Measurements from ENCODE around the gene PROC. TPM values are rescaled to one million over a fixed set of nuclear protein-coding genes. Genes with fewer than 3 reads are reported as not detected.

Gene PROC
- total and polyA plus RNA-seq, 2 of the 4 experiments (the other 2 are of a cell fraction): 0.07 TPM; not detected in 1

DNA sequence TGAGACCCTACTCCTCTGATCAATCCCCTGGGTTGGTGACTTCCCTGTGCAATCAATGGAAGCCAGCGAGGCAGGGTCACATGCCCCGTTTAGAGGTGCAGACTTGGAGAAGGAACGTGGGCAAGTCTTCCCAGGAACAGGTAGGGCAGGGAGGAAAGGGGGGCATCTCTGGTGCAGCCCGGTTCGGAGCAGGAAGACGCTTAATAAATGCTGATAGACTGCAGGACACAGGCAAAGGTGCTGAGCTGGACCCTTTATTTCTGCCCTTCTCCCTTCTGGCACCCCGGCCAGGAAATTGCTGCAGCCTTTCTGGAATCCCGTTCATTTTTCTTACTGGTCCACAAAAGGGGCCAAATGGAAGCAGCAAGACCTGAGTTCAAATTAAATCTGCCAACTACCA is 821 bp upstream of the PROC start:
- peaks cover 11% of the 10 kb centered on the region; the same call in 1 of the 2 replicates for H3K9me1 ChIP-seq (ENCODE audit: insufficient read depth, low read length)
- H4K91ac ChIP-seq (ENCODE audit: insufficient read depth, low read depth, low read length): no peak overlapping the region
- dilution Hi-C loops (cut with HindIII; ENCODE audit: low sequenced_read_pairs, unreplicated experiment) (no loop called here), intact Hi-C loops (cut with micrococcal nuclease) (no loop called here), in situ Hi-C loops (cut with MboI; ENCODE audit: low sequenced_read_pairs) (no loop called here)
- no peak overlapping the region for H2BK120ac ChIP-seq (ENCODE audit: low read depth, low read length)
- ATAC-seq (ENCODE audit: low read depth) (no peak), DNase-seq (no peak)
- peaks cover 14% of the 10 kb centered on the region for H3K27me3 ChIP-seq (ENCODE audit: control insufficient read depth, insufficient read depth, low read length)
- WGBS, 2 experiments (ENCODE audit: extremely low coverage in 2 of 2, insufficient read length in 1 of 2): 90% methylated on average over 3 of the region's 8 CpGs; no CpG with 5 or more reads in 1 of the 2 experiments
- BruUV-seq (replicated peaks): no TSS peak
- H4K20me1 ChIP-seq (ENCODE audit: insufficient read depth, low read length): no peaks in the 10 kb centered on the region; the same call in 1 of the 2 replicates
- ChIA-PET CTCF (no interaction called here), POLR2A (ENCODE audit: unreplicated experiment) (no interaction called here)
- no peak overlapping the region for H2AK5ac ChIP-seq (ENCODE audit: low read depth, low read length)
- H2BK20ac ChIP-seq (ENCODE audit: low read depth, low read length): no peak overlapping the region
- H4K8ac ChIP-seq (ENCODE audit: low read depth in 2 of 2, low read length in 2 of 2): no peak overlapping the region
- no peak overlapping the region for H3K56ac ChIP-seq (ENCODE audit: extremely low read depth, insufficient read depth, low read length)
- TF ChIP-seq MAFK (IDR thresholded peaks at IDR 0.05; ENCODE audit: low read depth, low read length) (no peak), NFE2L2 (IDR thresholded peaks at IDR 0.05; ENCODE audit: low read depth, low read length) (no peak), CHD1 (IDR thresholded peaks at IDR 0.05; ENCODE audit: low read depth, low read length) (no peak), CEBPB (IDR thresholded peaks at IDR 0.05; ENCODE audit: low read depth, low read length) (no peak), RAD21 (IDR thresholded peaks at IDR 0.05; ENCODE audit: low read length) (no peak), SMC3 (IDR thresholded peaks at IDR 0.05; ENCODE audit: low read depth, low read length) (no peak), POLR2A (IDR thresholded peaks at IDR 0.05; ENCODE audit: low read depth, low read length) (no peak), RCOR1 (IDR thresholded peaks at IDR 0.05; ENCODE audit: insufficient replicate concordance, low read length) (no peak), BHLHE40 (IDR thresholded peaks at IDR 0.05; ENCODE audit: low read depth, low read length) (no peak), FOS (IDR thresholded peaks at IDR 0.05; ENCODE audit: low read depth, low read length) (no peak), RFX5 (IDR thresholded peaks at IDR 0.05; ENCODE audit: low read depth, low read length) (no peak), MXI1 (IDR thresholded peaks at IDR 0.05; ENCODE audit: borderline replicate concordance, low read depth, low read length) (no peak), MAZ (IDR thresholded peaks at IDR 0.05; ENCODE audit: borderline replicate concordance, low read depth, low read length) (no peak)
- TF ChIP-seq, protein P1, sequence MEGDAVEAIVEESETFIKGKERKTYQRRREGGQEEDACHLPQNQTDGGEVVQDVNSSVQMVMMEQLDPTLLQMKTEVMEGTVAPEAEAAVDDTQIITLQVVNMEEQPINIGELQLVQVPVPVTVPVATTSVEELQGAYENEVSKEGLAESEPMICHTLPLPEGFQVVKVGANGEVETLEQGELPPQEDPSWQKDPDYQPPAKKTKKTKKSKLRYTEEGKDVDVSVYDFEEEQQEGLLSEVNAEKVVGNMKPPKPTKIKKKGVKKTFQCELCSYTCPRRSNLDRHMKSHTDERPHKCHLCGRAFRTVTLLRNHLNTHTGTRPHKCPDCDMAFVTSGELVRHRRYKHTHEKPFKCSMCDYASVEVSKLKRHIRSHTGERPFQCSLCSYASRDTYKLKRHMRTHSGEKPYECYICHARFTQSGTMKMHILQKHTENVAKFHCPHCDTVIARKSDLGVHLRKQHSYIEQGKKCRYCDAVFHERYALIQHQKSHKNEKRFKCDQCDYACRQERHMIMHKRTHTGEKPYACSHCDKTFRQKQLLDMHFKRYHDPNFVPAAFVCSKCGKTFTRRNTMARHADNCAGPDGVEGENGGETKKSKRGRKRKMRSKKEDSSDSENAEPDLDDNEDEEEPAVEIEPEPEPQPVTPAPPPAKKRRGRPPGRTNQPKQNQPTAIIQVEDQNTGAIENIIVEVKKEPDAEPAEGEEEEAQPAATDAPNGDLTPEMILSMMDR (conservative IDR thresholded peaks at IDR 0.05; ENCODE audit: low read depth, low read length): no peak
- TF ChIP-seq, protein P2, sequence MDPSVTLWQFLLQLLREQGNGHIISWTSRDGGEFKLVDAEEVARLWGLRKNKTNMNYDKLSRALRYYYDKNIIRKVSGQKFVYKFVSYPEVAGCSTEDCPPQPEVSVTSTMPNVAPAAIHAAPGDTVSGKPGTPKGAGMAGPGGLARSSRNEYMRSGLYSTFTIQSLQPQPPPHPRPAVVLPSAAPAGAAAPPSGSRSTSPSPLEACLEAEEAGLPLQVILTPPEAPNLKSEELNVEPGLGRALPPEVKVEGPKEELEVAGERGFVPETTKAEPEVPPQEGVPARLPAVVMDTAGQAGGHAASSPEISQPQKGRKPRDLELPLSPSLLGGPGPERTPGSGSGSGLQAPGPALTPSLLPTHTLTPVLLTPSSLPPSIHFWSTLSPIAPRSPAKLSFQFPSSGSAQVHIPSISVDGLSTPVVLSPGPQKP (IDR thresholded peaks at IDR 0.05; ENCODE audit: borderline replicate concordance, low read depth, low read length): no peak
- TF ChIP-seq, protein P3, sequence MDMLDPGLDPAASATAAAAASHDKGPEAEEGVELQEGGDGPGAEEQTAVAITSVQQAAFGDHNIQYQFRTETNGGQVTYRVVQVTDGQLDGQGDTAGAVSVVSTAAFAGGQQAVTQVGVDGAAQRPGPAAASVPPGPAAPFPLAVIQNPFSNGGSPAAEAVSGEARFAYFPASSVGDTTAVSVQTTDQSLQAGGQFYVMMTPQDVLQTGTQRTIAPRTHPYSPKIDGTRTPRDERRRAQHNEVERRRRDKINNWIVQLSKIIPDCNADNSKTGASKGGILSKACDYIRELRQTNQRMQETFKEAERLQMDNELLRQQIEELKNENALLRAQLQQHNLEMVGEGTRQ (IDR thresholded peaks at IDR 0.05; ENCODE audit: low read depth, low read length): no peak
- no peak overlapping the region for H4K5ac ChIP-seq (ENCODE audit: low read depth, low read length)
- H3K4me2 ChIP-seq (ENCODE audit: low read depth, low read length): no peak overlapping the region
- no peak overlapping the region; the same call in 1 of the 2 replicates for H3K4ac ChIP-seq (ENCODE audit: low read depth, low read length)
- H2BK15ac ChIP-seq (ENCODE audit: low read depth, low read length): no peak overlapping the region
- no peak overlapping the region for H3K14ac ChIP-seq (replicated peaks; ENCODE audit: low read depth, low read length)
- no peak overlapping the region for H3K23ac ChIP-seq (ENCODE audit: low read depth, low read length)
- no peak overlapping the region for H2AK9ac ChIP-seq (replicated peaks; ENCODE audit: low read depth, low read length, poor library complexity)
- no peak overlapping the region for H3K18ac ChIP-seq (ENCODE audit: low read depth, low read length)
- H3K4me3 ChIP-seq (ENCODE audit: insufficient read depth, low read depth, low read length): no peak overlapping the region
- no peaks in the 10 kb centered on the region for H3K36me3 ChIP-seq (ENCODE audit: control insufficient read depth, insufficient read depth, low read length)
- peak overlapping the region; percentile 49 for H2AFZ ChIP-seq (replicated peaks; ENCODE audit: low read length, poor library complexity)
- peaks cover 12% of the 10 kb centered on the region for H3K4me1 ChIP-seq (ENCODE audit: control insufficient read depth, insufficient read depth, low read length)
- no peak overlapping the region for H2BK5ac ChIP-seq (ENCODE audit: low read depth, low read length, poor library complexity, severe bottlenecking)
- H3K9me3 ChIP-seq (ENCODE audit: control insufficient read depth, insufficient read depth, low read length): no peaks in the 10 kb centered on the region
- H3K79me1 ChIP-seq (ENCODE audit: low read depth in 1 of 2, low read length in 2 of 2): peaks cover 0 to 4% of the 10 kb centered on the region in 2 experiments; a peak in 1 of 4 replicates
- no peak overlapping the region for H3K9ac ChIP-seq (ENCODE audit: low read depth, low read length)
- H3K27ac ChIP-seq (ENCODE audit: insufficient read depth, low read length): no peak overlapping the region

Measured in IMR-90 (cell line).